HEK293 (cell line): ENCODE data around the gene UNC5CL.

ENCODE experiments used
- CTCF ChIA-PET: fragments of 350-600 bp; formaldehyde crosslinking; extraction: SDS; loops from one replicate; lab custom pipeline; 2021; ENCODE audit warnings: antibody characterized with exemption; lab: Yijun Ruan, JAX
- POLR2A ChIA-PET: fragments of 300-600 bp; formaldehyde crosslinking; extraction: SDS; loops from one replicate; lab custom pipeline; 2020; ENCODE audit warnings: antibody characterized with exemption, inconsistent platforms; lab: Yijun Ruan, JAX
- H3K27ac ChIP-seq: fragments of 200-500 bp; sonication (Bioruptor generic); 2 replicates; pipeline ENCODE4 v1.5.1; 2014; ENCODE audit warnings: low read depth, low read length, control low read depth, inconsistent platforms; ENCODE audit errors: extremely low read depth
- H3K36me3 ChIP-seq, 2 experiments: fragments of 200-500 bp in 1 of 2; sonication (Bioruptor generic) in 1 of 2; 1 replicate in 1 of 2; 2 replicates in 1 of 2; pipeline ENCODE4 v1.5.1; 2014 to 2017; ENCODE audit warnings: inconsistent platforms in 2 of 2, low read length in 2 of 2; ENCODE audit not compliant: control insufficient read depth in 2 of 2, insufficient read depth in 1 of 2
- H3K4me1 ChIP-seq: fragments of 200-500 bp; sonication (Bioruptor generic); 2 replicates; pipeline ENCODE4 v1.5.1; 2014; ENCODE audit warnings: mild to moderate bottlenecking, low read length, inconsistent platforms; ENCODE audit not compliant: control insufficient read depth, insufficient read depth
- H3K4me3 ChIP-seq: 2 replicates; pipeline ENCODE4 v1.5.1; 2011; ENCODE audit warnings: low read depth, mild to moderate bottlenecking, control low read depth, low read length, moderate library complexity
- H3K9me3 ChIP-seq: fragments of 200-500 bp; sonication (Bioruptor generic); 2 replicates; pipeline ENCODE4 v1.5.1; 2014; ENCODE audit warnings: low read depth, low read length, inconsistent platforms; ENCODE audit not compliant: control insufficient read depth, insufficient read depth
- EGR2 ChIP-seq: fragments of 450-650 bp; formaldehyde crosslinking; IDR thresholded peaks from 2 replicates; pipeline ENCODE4 v1.5.1; 2016; ENCODE audit warnings: low read depth, missing biosample characterization, missing genetic modification characterization
- HOXA7 ChIP-seq: sonication (generic); formaldehyde crosslinking; IDR thresholded peaks from 2 replicates; pipeline ENCODE4 v1.8.1; 2022; ENCODE audit warnings: missing genetic modification reagents, borderline replicate concordance
- SP2 ChIP-seq: fragments of 450-650 bp; formaldehyde crosslinking; IDR thresholded peaks from 2 replicates; pipeline ENCODE4 v1.5.1; 2016; ENCODE audit warnings: missing biosample characterization, missing genetic modification characterization
- TRIM28 ChIP-seq: IDR thresholded peaks from 2 replicates; pipeline ENCODE4 v1.6.1; 2011; ENCODE audit warnings: low read length, control low read depth, borderline replicate concordance
- ZBTB17 ChIP-seq: fragments of 450-650 bp; formaldehyde crosslinking; IDR thresholded peaks from 2 replicates; pipeline ENCODE4 v1.5.1; 2016; ENCODE audit warnings: missing biosample characterization, missing genetic modification characterization
- ZNF2 ChIP-seq: fragments of 450-650 bp; formaldehyde crosslinking; IDR thresholded peaks from 2 replicates; pipeline ENCODE4 v1.5.1; 2016; ENCODE audit warnings: missing biosample characterization, missing genetic modification characterization
- ZNF266 ChIP-seq: fragments of 450-650 bp; formaldehyde crosslinking; IDR thresholded peaks from 2 replicates; pipeline ENCODE4 v1.5.1; 2016; ENCODE audit warnings: missing biosample characterization, missing genetic modification characterization, low read depth
- ZNF292 ChIP-seq: fragments of 450-650 bp; formaldehyde crosslinking; IDR thresholded peaks from 2 replicates; pipeline ENCODE4 v1.5.1; 2016; ENCODE audit warnings: low read depth, missing biosample characterization, missing genetic modification characterization, borderline replicate concordance
- ZNF404 ChIP-seq: fragments of 450-650 bp; formaldehyde crosslinking; IDR thresholded peaks from 2 replicates; pipeline ENCODE4 v1.5.1; 2017; ENCODE audit warnings: missing biosample characterization, missing genetic modification characterization
- ZNF416 ChIP-seq: fragments of 450-650 bp; formaldehyde crosslinking; IDR thresholded peaks from 2 replicates; pipeline ENCODE4 v1.5.1; 2016; ENCODE audit warnings: missing biosample characterization, missing genetic modification characterization
- ZNF600 ChIP-seq: fragments of 450-650 bp; formaldehyde crosslinking; IDR thresholded peaks from 2 replicates; pipeline ENCODE4 v1.5.1; 2016; ENCODE audit warnings: missing biosample characterization, missing genetic modification characterization
- ZNF623 ChIP-seq: fragments of 450-650 bp; formaldehyde crosslinking; IDR thresholded peaks from 2 replicates; pipeline ENCODE4 v1.5.1; 2016; ENCODE audit warnings: missing biosample characterization, missing genetic modification characterization
- ZNF629 ChIP-seq: fragments of 450-650 bp; formaldehyde crosslinking; IDR thresholded peaks from 2 replicates; pipeline ENCODE4 v1.5.1; 2017; ENCODE audit warnings: missing biosample characterization, missing genetic modification characterization
- ZNF777 ChIP-seq: fragments of 450-650 bp; formaldehyde crosslinking; IDR thresholded peaks from 2 replicates; pipeline ENCODE4 v1.5.1; 2017; ENCODE audit warnings: missing biosample characterization, missing genetic modification characterization, borderline replicate concordance
- TF ChIP-seq, protein P1 (sequence below): fragments of 450-650 bp; formaldehyde crosslinking; IDR thresholded peaks from 2 replicates; pipeline ENCODE4 v1.5.1; 2016; ENCODE audit warnings: missing biosample characterization, missing genetic modification characterization
- TF ChIP-seq, protein P2 (sequence below): fragments of 450-650 bp; formaldehyde crosslinking; IDR thresholded peaks from 2 replicates; pipeline ENCODE4; 2016; ENCODE audit warnings: missing biosample characterization, missing genetic modification characterization
- TF ChIP-seq, protein P3 (sequence below): fragments of 450-650 bp; formaldehyde crosslinking; IDR thresholded peaks from 2 replicates; pipeline ENCODE4 v1.5.1; 2017; ENCODE audit warnings: missing biosample characterization, missing genetic modification characterization
- TF ChIP-seq, protein P4 (sequence below): fragments of 450-650 bp; formaldehyde crosslinking; optimal IDR thresholded peaks from 2 replicates; pipeline ENCODE3; 2016; ENCODE audit warnings: missing biosample characterization, mild to moderate bottlenecking, missing genetic modification characterization
- TF ChIP-seq, protein P5 (sequence below): fragments of 450-650 bp; formaldehyde crosslinking; IDR thresholded peaks from 2 replicates; pipeline ENCODE4 v1.5.1; 2016; ENCODE audit warnings: missing biosample characterization, missing genetic modification characterization

The UNC5CL gene

DNA sequence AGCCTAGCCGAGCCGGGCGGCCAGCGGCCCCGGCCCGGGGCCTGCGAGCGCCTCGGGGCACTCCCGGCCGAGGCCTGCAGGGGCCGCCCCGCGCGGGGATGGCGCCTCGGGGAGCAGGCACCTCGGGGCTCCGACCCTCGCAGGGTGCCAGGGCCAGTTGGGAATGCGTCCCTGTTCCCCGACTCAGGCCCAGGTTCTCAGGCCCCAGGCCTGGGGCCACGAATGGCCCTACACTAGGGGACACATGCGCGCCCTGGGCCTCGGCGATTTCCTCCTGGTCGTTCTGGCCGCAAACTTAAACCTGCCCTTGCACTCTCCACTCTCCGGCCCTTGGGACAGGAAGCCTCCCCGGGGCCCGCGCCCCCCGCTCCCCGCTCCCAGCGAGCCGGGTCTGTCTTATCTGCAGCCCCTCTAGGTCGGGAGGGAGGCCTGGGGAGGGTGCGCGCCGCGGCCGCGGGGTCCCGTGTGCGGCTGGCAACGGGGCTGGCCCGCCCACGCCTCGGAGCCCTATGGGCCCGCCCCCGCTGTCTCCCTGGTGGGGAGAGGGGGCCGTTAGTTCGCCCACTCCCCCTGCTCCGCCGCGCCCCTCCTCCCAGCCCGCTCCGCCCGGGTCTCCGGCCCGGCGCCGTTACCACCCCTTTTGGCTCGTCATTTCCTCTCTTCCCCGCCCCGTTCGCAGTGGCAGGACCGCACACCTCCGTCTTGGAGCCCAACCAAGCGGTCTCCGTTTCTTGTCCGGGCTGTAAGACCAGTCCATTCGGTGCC lies 34.4 kb upstream of the UNC5CL start (continued):
- TF ChIP-seq, protein P1, sequence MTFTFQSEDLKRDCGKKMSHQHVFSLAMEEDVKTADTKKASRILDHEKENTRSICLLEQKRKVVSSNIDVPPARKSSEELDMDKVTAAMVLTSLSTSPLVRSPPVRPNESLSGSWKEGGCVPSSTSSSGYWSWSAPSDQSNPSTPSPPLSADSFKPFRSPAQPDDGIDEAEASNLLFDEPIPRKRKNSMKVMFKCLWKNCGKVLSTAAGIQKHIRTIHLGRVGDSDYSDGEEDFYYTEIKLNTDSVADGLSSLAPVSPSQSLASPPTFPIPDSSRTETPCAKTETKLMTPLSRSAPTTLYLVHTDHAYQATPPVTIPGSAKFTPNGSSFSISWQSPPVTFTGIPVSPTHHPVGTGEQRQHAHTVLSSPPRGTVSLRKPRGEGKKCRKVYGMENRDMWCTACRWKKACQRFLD, result no peak
- no peak for TF ChIP-seq ZNF623 (tag by site-specific recombination)
- TF ChIP-seq, protein P2, sequence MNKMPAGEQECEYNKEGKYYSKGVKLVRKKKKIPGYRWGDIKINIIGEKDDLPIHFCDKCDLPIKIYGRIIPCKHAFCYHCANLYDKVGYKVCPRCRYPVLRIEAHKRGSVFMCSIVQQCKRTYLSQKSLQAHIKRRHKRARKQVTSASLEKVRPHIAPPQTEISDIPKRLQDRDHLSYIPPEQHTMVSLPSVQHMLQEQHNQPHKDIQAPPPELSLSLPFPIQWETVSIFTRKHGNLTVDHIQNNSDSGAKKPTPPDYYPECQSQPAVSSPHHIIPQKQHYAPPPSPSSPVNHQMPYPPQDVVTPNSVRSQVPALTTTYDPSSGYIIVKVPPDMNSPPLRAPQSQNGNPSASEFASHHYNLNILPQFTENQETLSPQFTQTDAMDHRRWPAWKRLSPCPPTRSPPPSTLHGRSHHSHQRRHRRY, result no peak
- TF ChIP-seq ZNF404, result no peak
- peak; percentile 80 for TF ChIP-seq ZNF600 (tag by site-specific recombination)
- TF ChIP-seq ZNF266, result no peak
- TF ChIP-seq, protein P3, sequence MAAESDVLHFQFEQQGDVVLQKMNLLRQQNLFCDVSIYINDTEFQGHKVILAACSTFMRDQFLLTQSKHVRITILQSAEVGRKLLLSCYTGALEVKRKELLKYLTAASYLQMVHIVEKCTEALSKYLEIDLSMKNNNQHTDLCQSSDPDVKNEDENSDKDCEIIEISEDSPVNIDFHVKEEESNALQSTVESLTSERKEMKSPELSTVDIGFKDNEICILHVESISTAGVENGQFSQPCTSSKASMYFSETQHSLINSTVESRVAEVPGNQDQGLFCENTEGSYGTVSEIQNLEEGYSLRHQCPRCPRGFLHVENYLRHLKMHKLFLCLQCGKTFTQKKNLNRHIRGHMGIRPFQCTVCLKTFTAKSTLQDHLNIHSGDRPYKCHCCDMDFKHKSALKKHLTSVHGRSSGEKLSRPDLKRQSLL (tag by site-specific recombination), result no peak
- no peak for TF ChIP-seq ZNF292 (tag by site-specific recombination)
- TF ChIP-seq, protein P4, sequence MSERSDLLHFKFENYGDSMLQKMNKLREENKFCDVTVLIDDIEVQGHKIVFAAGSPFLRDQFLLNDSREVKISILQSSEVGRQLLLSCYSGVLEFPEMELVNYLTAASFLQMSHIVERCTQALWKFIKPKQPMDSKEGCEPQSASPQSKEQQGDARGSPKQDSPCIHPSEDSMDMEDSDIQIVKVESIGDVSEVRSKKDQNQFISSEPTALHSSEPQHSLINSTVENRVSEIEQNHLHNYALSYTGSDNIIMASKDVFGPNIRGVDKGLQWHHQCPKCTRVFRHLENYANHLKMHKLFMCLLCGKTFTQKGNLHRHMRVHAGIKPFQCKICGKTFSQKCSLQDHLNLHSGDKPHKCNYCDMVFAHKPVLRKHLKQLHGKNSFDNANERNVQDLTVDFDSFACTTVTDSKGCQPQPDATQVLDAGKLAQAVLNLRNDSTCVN (tag by site-specific recombination), result peak; percentile 88
- no peak for TF ChIP-seq ZNF777 (tag by site-specific recombination)
- TF ChIP-seq, protein P5, sequence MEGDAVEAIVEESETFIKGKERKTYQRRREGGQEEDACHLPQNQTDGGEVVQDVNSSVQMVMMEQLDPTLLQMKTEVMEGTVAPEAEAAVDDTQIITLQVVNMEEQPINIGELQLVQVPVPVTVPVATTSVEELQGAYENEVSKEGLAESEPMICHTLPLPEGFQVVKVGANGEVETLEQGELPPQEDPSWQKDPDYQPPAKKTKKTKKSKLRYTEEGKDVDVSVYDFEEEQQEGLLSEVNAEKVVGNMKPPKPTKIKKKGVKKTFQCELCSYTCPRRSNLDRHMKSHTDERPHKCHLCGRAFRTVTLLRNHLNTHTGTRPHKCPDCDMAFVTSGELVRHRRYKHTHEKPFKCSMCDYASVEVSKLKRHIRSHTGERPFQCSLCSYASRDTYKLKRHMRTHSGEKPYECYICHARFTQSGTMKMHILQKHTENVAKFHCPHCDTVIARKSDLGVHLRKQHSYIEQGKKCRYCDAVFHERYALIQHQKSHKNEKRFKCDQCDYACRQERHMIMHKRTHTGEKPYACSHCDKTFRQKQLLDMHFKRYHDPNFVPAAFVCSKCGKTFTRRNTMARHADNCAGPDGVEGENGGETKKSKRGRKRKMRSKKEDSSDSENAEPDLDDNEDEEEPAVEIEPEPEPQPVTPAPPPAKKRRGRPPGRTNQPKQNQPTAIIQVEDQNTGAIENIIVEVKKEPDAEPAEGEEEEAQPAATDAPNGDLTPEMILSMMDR (tag by site-specific recombination), result no peak; the same call in 1 of the 2 replicates
- no peak for TF ChIP-seq ZNF2 (tag by site-specific recombination)
- no peak for TF ChIP-seq ZNF416 (tag by site-specific recombination)
- TF ChIP-seq TRIM28, result no peak

DNA sequence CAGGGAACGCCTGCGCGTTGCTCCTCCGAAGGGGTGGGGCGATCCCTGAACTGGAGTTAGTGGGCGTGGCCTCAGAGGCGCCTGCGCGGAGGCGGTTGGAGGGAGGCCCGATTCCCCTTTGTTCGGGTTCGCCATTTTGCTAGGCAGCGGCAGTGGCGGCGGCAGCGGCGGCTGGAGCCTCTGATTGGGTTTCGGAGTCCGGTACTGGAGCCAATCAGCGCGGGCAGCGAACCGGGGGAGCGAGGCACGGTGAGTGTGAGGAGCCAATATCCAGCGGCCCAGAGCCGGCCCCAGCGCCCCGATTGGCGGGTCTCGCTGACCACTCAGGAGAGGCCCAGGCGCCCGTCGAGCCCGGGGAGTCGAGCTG lies 33.8 kb upstream of the UNC5CL start, which contains the start of gene NFYA:
TSS of gene NFYA (plus strand) at position 139 of the 367 bp plus-strand sequence. CDS start 6,116 bp downstream, outside the sequence.
- ChIA-PET CTCF (interaction anchor here (0.6 to 1.3 kb wide), 5 partner anchors 9 to 243 kb away, joined by 3 to 4 read pairs (median 3); no protein-coding TSS in a partner anchor), POLR2A (interaction anchor here (0.6 to 1.5 kb wide), 19 partner anchors 9 to 1708 kb away, joined by 3 to 8 read pairs (median 3); partner anchors contain the start of gene TAF8)
- TF ChIP-seq ZBTB17, result peak; percentile 66
- peak; percentile 69 for TF ChIP-seq SP2 (tag by site-specific recombination)
- no peak for TF ChIP-seq ZNF629 (tag by site-specific recombination)
- peak; percentile 46; the same call in 1 of the 2 replicates for TF ChIP-seq EGR2 (tag by site-specific recombination)
- no peak for TF ChIP-seq HOXA7 (CRISPR knock-in tag)
- H3K9me3 ChIP-seq, result no peaks in the 10 kb centered on the region
- peaks cover 0 to 16% of the 10 kb centered on the region in 2 experiments; a peak in 1 of 3 replicates for H3K36me3 ChIP-seq
- H3K4me1 ChIP-seq, result 0 out of 2 replicates have a peak, but pooled peaks cover 2% of the 10 kb centered on the region
- peak within 1 kb of the TSS; percentile 94 for H3K27ac ChIP-seq
- peak within 1 kb of the TSS; percentile 95 for H3K4me3 ChIP-seq
